Right lobe of liver (tissue), 6 donors: ENCODE data around the gene TNFRSF13B. TPM values are rescaled to one million over a fixed set of nuclear protein-coding genes. Genes with fewer than 3 reads are reported as not detected.
"Not testable (repeated sequence)": the region's sequence is repeated elsewhere in the genome, so short reads cannot be mapped to it uniquely, and the experiment has no call there.

Experiments
- ATAC-seq, 4 donors: fragments of 200-7000 bp; cut with Tn5 transposase; one replicate each; pipeline ENCODE4 v1.9.1; 2020; ENCODE audit warnings: mild to moderate bottlenecking in 4 of 4, moderate library complexity in 4 of 4
- DNase-seq, 3 donors: peaks; one replicate each; pipeline ENCODE4 v3.0.0-alpha.2; 2020
- H3K27ac ChIP-seq, 3 donors: fragments of 200-600 bp; one replicate each; pipeline ENCODE4 v1.8.0; 2022
- H3K27me3 ChIP-seq, 2 donors: fragments of 200-600 bp; one replicate each; pipeline ENCODE4 v1.8.0; 2022
- H3K36me3 ChIP-seq, 4 donors: fragments of 200-600 bp; sonication (generic) in 1 of 4; one replicate each; pipeline versions ENCODE4 v1.5.1 to v1.8.0; 2017 to 2022; ENCODE audit warnings: control low read depth in 1 of 4
- H3K4me1 ChIP-seq, 4 donors: fragments of 200-600 bp; sonication (generic) in 1 of 4; one replicate each; pipeline versions ENCODE4 v1.5.1 to v1.8.0; 2017 to 2022; ENCODE audit warnings: control low read depth in 1 of 4
- H3K4me3 ChIP-seq, 3 donors: fragments of 200-600 bp; one replicate each; pipeline ENCODE4 v1.8.0; 2022
- H3K9me3 ChIP-seq, 4 donors: fragments of 200-600 bp; sonication (generic) in 1 of 4; one replicate each; pipeline versions ENCODE4 v1.5.1 to v1.8.0; 2017 to 2022; ENCODE audit warnings: control low read depth in 1 of 4
- POLR2A ChIP-seq: fragments of 450-650 bp; IDR thresholded peaks from one replicate; pipeline ENCODE4 v1.6.1; 2017; ENCODE audit warnings: antibody characterized with exemption, mild to moderate bottlenecking
- WGBS: methylation state at CpG from one replicate; pipeline ENCODE4 v1.1.6; 2018; ENCODE audit warnings: low coverage, low lambda C conversion rate; ENCODE audit not compliant: insufficient coverage; ENCODE audit errors: missing lambda C conversion rate; 5-methylcytosine and 5-hydroxymethylcytosine counted together
- intact Hi-C, 2 donors: fragments of 100-400 bp; cut with DNase I; formaldehyde crosslinking; loops; one replicate each; pipeline versions ENCODE4 v1.11.2 to v1.14.1; 2022
- total RNA-seq, 6 experiments: library from RNA; depleted of rRNA in 2 of 6; stranded (reverse); fragments of >200 nt in 2 of 6; fragmentation: NEBNext Ultra II Directional in 3 of 6; extraction: Animal tissue kit (Norgen Biotek cat#: 25700) in 3 of 6; gene quantifications; one replicate each; pipeline versions ENCODE4 v1.1.0 to v1.2.4, GENCODE V29; 2016 to 2023
- TF ChIP-seq, protein P1 (sequence below), 4 donors: fragments of 200-600 bp in 3 of 4; fragments of 450-650 bp in 1 of 4; IDR thresholded peaks; one replicate each; pipeline versions ENCODE4 v1.5.1 to v1.8.0; 2016 to 2022; ENCODE audit warnings: antibody characterized with exemption in 4 of 4, mild to moderate bottlenecking in 2 of 4
- donor health status: DM: no; HTN: yes; CAD: no.
- donor health status: DM: no; HTN: no; CAD: no.
- donor health status: DM: no; HTN: no; CAD: no.
- donor health status: DM: no; HTN: yes; CAD: no.
- donor health status: DM: no; HTN: yes; CAD: no.

TNFRSF13B gene
- total RNA-seq, 6 experiments from 2014 or later: 0.44 TPM; not detected in 5

GRCh38 chr17:17001076-17001777, 29.3 kb upstream of the TNFRSF13B start:
- H3K36me3 ChIP-seq: no peaks in the 10 kb centered on the region
- WGBS: 61% methylated on average over 7 of the region's 9 CpGs
- H3K9me3 ChIP-seq: no peaks in the 10 kb centered on the region
- H3K4me3 ChIP-seq: no peak overlapping the region
- H3K4me1 ChIP-seq: peaks cover 0 to 12% (median 4%) of the 10 kb centered on the region in 4 donors
- no peak overlapping the region for H3K27ac ChIP-seq
- DNase-seq: no peak
- no peaks in the 10 kb centered on the region for H3K27me3 ChIP-seq
- peak in 1 of 4 donors; percentile 1 for ATAC-seq
- intact Hi-C loops: loop anchor here in 1 of 2 donors (10.0 kb wide), 1 partner anchor 314 kb away; no protein-coding TSS in a partner anchor
- TF ChIP-seq POLR2A: no peak
- TF ChIP-seq, protein P1, sequence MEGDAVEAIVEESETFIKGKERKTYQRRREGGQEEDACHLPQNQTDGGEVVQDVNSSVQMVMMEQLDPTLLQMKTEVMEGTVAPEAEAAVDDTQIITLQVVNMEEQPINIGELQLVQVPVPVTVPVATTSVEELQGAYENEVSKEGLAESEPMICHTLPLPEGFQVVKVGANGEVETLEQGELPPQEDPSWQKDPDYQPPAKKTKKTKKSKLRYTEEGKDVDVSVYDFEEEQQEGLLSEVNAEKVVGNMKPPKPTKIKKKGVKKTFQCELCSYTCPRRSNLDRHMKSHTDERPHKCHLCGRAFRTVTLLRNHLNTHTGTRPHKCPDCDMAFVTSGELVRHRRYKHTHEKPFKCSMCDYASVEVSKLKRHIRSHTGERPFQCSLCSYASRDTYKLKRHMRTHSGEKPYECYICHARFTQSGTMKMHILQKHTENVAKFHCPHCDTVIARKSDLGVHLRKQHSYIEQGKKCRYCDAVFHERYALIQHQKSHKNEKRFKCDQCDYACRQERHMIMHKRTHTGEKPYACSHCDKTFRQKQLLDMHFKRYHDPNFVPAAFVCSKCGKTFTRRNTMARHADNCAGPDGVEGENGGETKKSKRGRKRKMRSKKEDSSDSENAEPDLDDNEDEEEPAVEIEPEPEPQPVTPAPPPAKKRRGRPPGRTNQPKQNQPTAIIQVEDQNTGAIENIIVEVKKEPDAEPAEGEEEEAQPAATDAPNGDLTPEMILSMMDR (IDR thresholded peaks at IDR 0.05): no peak

DNA sequence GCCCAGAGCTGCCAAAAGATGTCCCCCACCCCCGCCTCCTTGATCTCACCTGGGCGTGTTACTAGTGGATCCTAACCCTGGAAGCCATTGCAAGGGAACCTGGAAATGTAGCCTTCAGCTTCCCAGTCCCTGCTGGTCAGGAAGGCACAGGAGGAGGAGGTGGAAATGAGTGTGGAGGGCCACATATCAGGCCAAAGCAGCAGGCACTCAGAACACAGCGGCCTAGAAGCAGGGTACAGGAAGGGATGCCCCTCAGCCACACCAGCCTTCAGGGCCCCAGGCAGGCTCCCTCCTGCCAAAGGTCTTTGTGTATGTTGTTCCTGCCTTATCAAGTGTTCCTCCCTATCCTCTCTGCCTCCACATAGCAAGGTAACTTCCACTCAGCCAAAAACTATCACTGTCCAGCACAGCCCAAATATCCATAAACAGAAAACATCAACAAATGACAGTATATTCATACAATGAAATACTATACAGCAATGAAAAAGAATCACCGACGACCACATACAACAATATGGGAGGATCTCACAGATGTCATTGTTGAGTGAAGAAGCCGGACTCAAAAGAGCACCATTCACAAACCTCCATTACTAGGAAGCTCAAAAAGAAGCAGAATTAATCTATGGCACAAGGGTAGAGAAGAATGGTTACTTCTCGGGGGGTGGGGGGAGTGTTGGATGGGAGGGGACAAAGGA, 28.2 kb upstream of the TNFRSF13B start:
- WGBS: 76% methylated on average over 4 of the region's 7 CpGs
- Histone ChIP-seq H3K27me3 (no peaks in the 10 kb centered on the region), H3K4me3 (no peak overlapping the region), H3K9me3 (no peaks in the 10 kb centered on the region), H3K4me1 (peaks cover 0 to 12% (median 4%) of the 10 kb centered on the region in 4 donors), H3K36me3 (no peaks in the 10 kb centered on the region), H3K27ac (no peak overlapping the region)
- TF ChIP-seq, protein P1 (IDR thresholded peaks at IDR 0.05): no peak
- no peak for TF ChIP-seq POLR2A
- intact Hi-C loops: loop anchor here (10.0 kb wide), 2 partner anchors 305 to 315 kb away; partner anchors contain the start of gene NT5M (in 1 of the 2)
- DNase-seq: no peak
- ATAC-seq: no peak

GRCh38 chr17:16997514-16998429, 25.9 kb upstream of the TNFRSF13B start:
- intact Hi-C loops: loop anchor here in 1 of 2 donors (10.0 kb wide), 1 partner anchor 307 kb away; the partner anchor contains the start of gene NT5M
- Histone ChIP-seq H3K4me1 (peaks cover 0 to 12% (median 4%) of the 10 kb centered on the region in 4 donors), H3K9me3 (no peaks in the 10 kb centered on the region), H3K36me3 (no peaks in the 10 kb centered on the region), H3K27ac (no peak overlapping the region), H3K4me3 (no peak overlapping the region), H3K27me3 (no peaks in the 10 kb centered on the region)
- ATAC-seq: peak in 1 of 4 donors; percentile 75
- TF ChIP-seq POLR2A: no peak
- TF ChIP-seq, protein P1 (IDR thresholded peaks at IDR 0.05): no peak
- peak in 1 of 3 donors; percentile 69 for DNase-seq
- 100% methylated on average over 2 of the region's 14 CpGs for WGBS

GRCh38 chr17:16996726-16997125, 24.8 kb upstream of the TNFRSF13B start:
- not testable (repeated sequence) for H3K4me3 ChIP-seq, H3K36me3 ChIP-seq, DNase-seq, ATAC-seq, H3K4me1 ChIP-seq, H3K9me3 ChIP-seq, H3K27me3 ChIP-seq, H3K27ac ChIP-seq
- WGBS: 53% methylated on average over 3 of the region's 11 CpGs
- intact Hi-C loops: loop anchor here in 1 of 2 donors (10.0 kb wide), 1 partner anchor 308 kb away; the partner anchor contains the start of gene NT5M
